ENCODE measurements around the gene CT45A10.

- TF ChIP-seq RARB (CRISPR knock-in tag; IDR thresholded peaks at IDR 0.05), result no peak
- no peak for TF ChIP-seq ZFP3 (CRISPR knock-in tag; IDR thresholded peaks at IDR 0.05)
Observed at GRCh38 chrX:135893294-135893817, at the start of gene CT45A10, which contains the start of gene SAGE1.

Measured in SK-N-SH treated with all-trans-retinoic acid at 6 μM for 48 hours (cell line).